ENCODE results near the gene THSD7A. TPM values are rescaled to one million over a fixed set of nuclear protein-coding genes. Genes with fewer than 3 reads are reported as not detected.

THSD7A gene
- total RNA-seq, 1 experiment from 2014 or later: not detected

DNA sequence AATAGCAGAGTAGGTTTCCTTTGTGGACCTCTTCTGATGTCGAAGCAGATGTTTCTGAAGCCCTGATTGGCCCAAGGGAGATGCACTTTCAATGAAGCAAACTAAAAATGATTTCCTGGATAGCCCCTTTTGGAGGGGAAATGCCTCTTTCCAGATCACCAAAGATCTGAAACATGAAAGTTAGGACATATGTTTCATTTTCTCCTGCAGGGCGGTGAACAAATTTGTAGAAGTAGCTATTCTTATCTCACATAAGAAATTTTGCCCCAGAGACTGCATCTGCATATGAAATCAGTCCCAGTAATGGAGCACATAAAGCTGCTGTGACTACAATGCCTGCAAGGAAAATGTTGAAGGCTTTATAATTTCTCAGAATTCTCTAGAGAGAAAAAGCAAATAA lies 56.0 kb downstream of the THSD7A start:
- BruUV-seq (replicated peaks): no TSS peak
- H3K27me3 Mint-ChIP-seq (ENCODE audit: insufficient read depth, unreplicated experiment): no peaks in the 10 kb centered on the region
- no peak for DNase-seq (ENCODE audit: unreplicated experiment)
- TF ChIP-seq, protein P1, sequence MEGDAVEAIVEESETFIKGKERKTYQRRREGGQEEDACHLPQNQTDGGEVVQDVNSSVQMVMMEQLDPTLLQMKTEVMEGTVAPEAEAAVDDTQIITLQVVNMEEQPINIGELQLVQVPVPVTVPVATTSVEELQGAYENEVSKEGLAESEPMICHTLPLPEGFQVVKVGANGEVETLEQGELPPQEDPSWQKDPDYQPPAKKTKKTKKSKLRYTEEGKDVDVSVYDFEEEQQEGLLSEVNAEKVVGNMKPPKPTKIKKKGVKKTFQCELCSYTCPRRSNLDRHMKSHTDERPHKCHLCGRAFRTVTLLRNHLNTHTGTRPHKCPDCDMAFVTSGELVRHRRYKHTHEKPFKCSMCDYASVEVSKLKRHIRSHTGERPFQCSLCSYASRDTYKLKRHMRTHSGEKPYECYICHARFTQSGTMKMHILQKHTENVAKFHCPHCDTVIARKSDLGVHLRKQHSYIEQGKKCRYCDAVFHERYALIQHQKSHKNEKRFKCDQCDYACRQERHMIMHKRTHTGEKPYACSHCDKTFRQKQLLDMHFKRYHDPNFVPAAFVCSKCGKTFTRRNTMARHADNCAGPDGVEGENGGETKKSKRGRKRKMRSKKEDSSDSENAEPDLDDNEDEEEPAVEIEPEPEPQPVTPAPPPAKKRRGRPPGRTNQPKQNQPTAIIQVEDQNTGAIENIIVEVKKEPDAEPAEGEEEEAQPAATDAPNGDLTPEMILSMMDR (IDR thresholded peaks at IDR 0.05; ENCODE audit: unreplicated experiment): no peak
- no peak overlapping the region for H3K4me3 Mint-ChIP-seq (ENCODE audit: unreplicated experiment)
- ChIA-PET CTCF (no interaction called here), POLR2A (no interaction called here)
- intact Hi-C loops (cut with micrococcal nuclease): no loop called here
- no peak overlapping the region for H3K27ac Mint-ChIP-seq (ENCODE audit: low read depth, unreplicated experiment)
- no peaks in the 10 kb centered on the region for H3K36me3 Mint-ChIP-seq (ENCODE audit: insufficient read depth, unreplicated experiment)
- no peaks in the 10 kb centered on the region for H3K4me1 Mint-ChIP-seq (ENCODE audit: insufficient read depth, unreplicated experiment)
- H3K9me3 Mint-ChIP-seq (ENCODE audit: unreplicated experiment): no peaks in the 10 kb centered on the region

DNA sequence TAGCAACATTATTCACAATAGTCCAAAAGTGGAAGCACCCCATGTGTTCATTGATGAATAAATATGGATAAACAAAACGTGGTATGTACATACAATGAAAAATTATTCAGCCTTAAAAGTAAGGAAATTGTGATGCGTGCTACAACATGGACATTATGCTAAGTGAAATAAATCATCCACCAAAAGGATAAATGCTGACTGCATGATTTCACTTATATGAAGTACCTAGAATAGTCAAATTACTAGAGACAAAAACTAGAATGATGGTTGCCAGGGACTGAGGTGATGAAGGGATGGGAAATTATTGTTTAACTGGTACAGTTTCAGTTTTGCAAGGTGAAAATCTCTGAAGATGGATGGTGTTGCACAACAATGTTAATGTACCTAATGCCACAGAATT lies 56.6 kb downstream of the THSD7A start:
- BruUV-seq (replicated peaks): no TSS peak
- intact Hi-C loops (cut with micrococcal nuclease): no loop called here
- no peaks in the 10 kb centered on the region for H3K27me3 Mint-ChIP-seq (ENCODE audit: insufficient read depth, unreplicated experiment)
- H3K27ac Mint-ChIP-seq (ENCODE audit: low read depth, unreplicated experiment): no peak overlapping the region
- no peaks in the 10 kb centered on the region for H3K9me3 Mint-ChIP-seq (ENCODE audit: unreplicated experiment)
- H3K36me3 Mint-ChIP-seq (ENCODE audit: insufficient read depth, unreplicated experiment): no peaks in the 10 kb centered on the region
- no peak overlapping the region for H3K4me3 Mint-ChIP-seq (ENCODE audit: unreplicated experiment)
- no peaks in the 10 kb centered on the region for H3K4me1 Mint-ChIP-seq (ENCODE audit: insufficient read depth, unreplicated experiment)
- POLR2A ChIA-PET: no interaction called here
- no peak for DNase-seq (ENCODE audit: unreplicated experiment)
- CTCF ChIA-PET: no interaction called here
- TF ChIP-seq, protein P1 (IDR thresholded peaks at IDR 0.05; ENCODE audit: unreplicated experiment): no peak

DNA sequence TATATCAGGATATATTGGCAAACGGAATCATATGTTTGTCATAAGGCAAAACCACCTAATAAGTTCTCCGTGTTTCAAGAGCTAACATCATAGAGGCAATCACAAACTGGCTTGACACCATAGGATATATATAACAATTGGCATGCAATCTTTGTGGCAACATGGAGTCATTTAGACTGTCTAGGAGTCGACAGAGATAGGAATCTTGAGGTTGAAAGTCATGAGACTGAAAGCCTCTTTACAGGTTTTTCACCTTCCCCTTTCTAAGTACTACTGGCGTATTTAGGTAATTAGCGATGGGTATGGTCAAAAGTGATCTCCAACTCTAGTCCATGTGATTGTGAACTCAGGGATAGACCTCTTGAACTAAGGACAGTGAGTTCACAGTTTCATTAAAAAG lies 63.7 kb downstream of the THSD7A start:
- H3K27me3 Mint-ChIP-seq (ENCODE audit: insufficient read depth, unreplicated experiment): peaks cover 2% of the 10 kb centered on the region
- no peaks in the 10 kb centered on the region for H3K9me3 Mint-ChIP-seq (ENCODE audit: unreplicated experiment)
- no TSS peak for BruUV-seq (replicated peaks)
- intact Hi-C loops (cut with micrococcal nuclease): no loop called here
- H3K4me3 Mint-ChIP-seq (ENCODE audit: unreplicated experiment): no peak overlapping the region
- TF ChIP-seq, protein P1 (IDR thresholded peaks at IDR 0.05; ENCODE audit: unreplicated experiment): no peak
- no peak overlapping the region for H3K27ac Mint-ChIP-seq (ENCODE audit: low read depth, unreplicated experiment)
- DNase-seq (ENCODE audit: unreplicated experiment): no peak
- ChIA-PET POLR2A (no interaction called here), CTCF (no interaction called here)
- H3K4me1 Mint-ChIP-seq (ENCODE audit: insufficient read depth, unreplicated experiment): no peaks in the 10 kb centered on the region
- no peaks in the 10 kb centered on the region for H3K36me3 Mint-ChIP-seq (ENCODE audit: insufficient read depth, unreplicated experiment)

DNA sequence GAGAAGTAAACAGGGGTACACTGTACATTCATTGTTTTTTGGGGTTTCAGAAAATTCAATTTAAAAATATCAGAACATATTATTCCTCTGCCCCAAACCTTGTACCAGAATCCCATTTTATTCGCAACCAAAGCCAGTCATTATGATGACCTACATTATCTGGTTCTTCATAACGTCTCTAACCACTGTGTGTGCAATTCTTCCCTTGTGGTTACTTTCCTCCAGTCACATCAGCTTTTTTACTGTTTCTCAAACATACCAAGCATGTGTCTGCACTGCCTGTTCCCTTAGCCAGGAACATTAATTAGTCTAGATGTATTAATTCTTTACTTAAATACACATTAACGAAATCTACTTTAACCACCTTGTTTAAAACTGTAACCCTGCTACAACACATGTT lies 64.8 kb downstream of the THSD7A start:
- DNase-seq (ENCODE audit: unreplicated experiment): no peak
- no TSS peak for BruUV-seq (replicated peaks)
- TF ChIP-seq, protein P1 (IDR thresholded peaks at IDR 0.05; ENCODE audit: unreplicated experiment): no peak
- intact Hi-C loops (cut with micrococcal nuclease): no loop called here
- no peaks in the 10 kb centered on the region for H3K36me3 Mint-ChIP-seq (ENCODE audit: insufficient read depth, unreplicated experiment)
- H3K4me1 Mint-ChIP-seq (ENCODE audit: insufficient read depth, unreplicated experiment): no peaks in the 10 kb centered on the region
- ChIA-PET CTCF (interaction anchor here (0.5 kb wide), 1 partner anchor 502 kb away, joined by 4 read pairs; no protein-coding TSS in a partner anchor), POLR2A (no interaction called here)
- H3K27me3 Mint-ChIP-seq (ENCODE audit: insufficient read depth, unreplicated experiment): peaks cover 9% of the 10 kb centered on the region
- H3K4me3 Mint-ChIP-seq (ENCODE audit: unreplicated experiment): no peak overlapping the region
- no peak overlapping the region for H3K27ac Mint-ChIP-seq (ENCODE audit: low read depth, unreplicated experiment)
- no peaks in the 10 kb centered on the region for H3K9me3 Mint-ChIP-seq (ENCODE audit: unreplicated experiment)

All from MCF 10A (cell line).